GM23338 (cell line): ENCODE results near the gene CCDC91. TPM values are rescaled to one million over a fixed set of nuclear protein-coding genes. Genes with fewer than 3 reads are reported as not detected.

Source experiments
- ATAC-seq: fragments of 200-7000 bp; cut with Tn5 transposase; 3 replicates; pipeline ENCODE4 v1.9.1; 2020
- DNase-seq: peaks from one replicate; pipeline ENCODE4 v3.0.0-alpha.2; 2015; ENCODE audit warnings: low spot score
- H2AFZ ChIP-seq: fragments of 200-600 bp; sonication (generic); 2 replicates; pipeline ENCODE4 v1.8.0; 2016; ENCODE audit warnings: antibody characterized with exemption, mild to moderate bottlenecking, moderate library complexity
- H3F3A ChIP-seq: fragments of 200-600 bp; sonication (generic); replicated peaks from 2 replicates; pipeline ENCODE4 v1.8.0; 2017; ENCODE audit warnings: antibody characterized with exemption, mixed run types, low read depth
- H3K27ac ChIP-seq: fragments of 200-600 bp; sonication (generic); 2 replicates; pipeline ENCODE4 v1.6.1; 2016; ENCODE audit warnings: low read depth
- H3K27me3 ChIP-seq: fragments of 200-600 bp; sonication (generic); 2 replicates; pipeline ENCODE4 v1.8.0; 2016; ENCODE audit warnings: mild to moderate bottlenecking, mixed run types, moderate library complexity; ENCODE audit not compliant: insufficient read depth
- H3K36me3 ChIP-seq: fragments of 200-600 bp; sonication (generic); 2 replicates; pipeline ENCODE4 v1.8.0; 2016; ENCODE audit warnings: mild to moderate bottlenecking; ENCODE audit not compliant: insufficient read depth
- H3K4me1 ChIP-seq: fragments of 200-600 bp; sonication (generic); 2 replicates; pipeline ENCODE4 v1.8.0; 2016; ENCODE audit warnings: mild to moderate bottlenecking, moderate library complexity; ENCODE audit not compliant: insufficient read depth
- H3K4me2 ChIP-seq: fragments of 200-600 bp; sonication (generic); 2 replicates; pipeline ENCODE4 v1.7.1; 2017; ENCODE audit warnings: mixed run types
- H3K4me3 ChIP-seq: fragments of 200-600 bp; sonication (generic); 2 replicates; pipeline ENCODE4 v1.6.1; 2016; ENCODE audit warnings: mixed run types
- H3K79me2 ChIP-seq: fragments of 200-600 bp; sonication (generic); replicated peaks from 2 replicates; pipeline ENCODE4 v1.8.0; 2017; ENCODE audit warnings: mild to moderate bottlenecking; ENCODE audit not compliant: insufficient read depth
- H3K9me2 ChIP-seq: fragments of 200-600 bp; sonication (generic); 2 replicates; pipeline ENCODE4 v1.8.0; 2017; ENCODE audit not compliant: insufficient read depth
- H4K20me1 ChIP-seq: fragments of 200-600 bp; sonication (generic); replicated peaks from 2 replicates; pipeline ENCODE4 v1.8.0; 2017; ENCODE audit warnings: mild to moderate bottlenecking; ENCODE audit not compliant: insufficient read depth
- H3K27ac Mint-ChIP-seq: 2 replicates; pipeline ENCODE4 v1.8.0; 2020; ENCODE audit warnings: inconsistent platforms, mild to moderate bottlenecking, moderate library complexity, mixed read lengths
- H3K27me3 Mint-ChIP-seq: 3 replicates; pipeline ENCODE4 v1.8.0; 2022; ENCODE audit warnings: low read depth, mild to moderate bottlenecking, moderate library complexity, mixed read lengths, inconsistent platforms; ENCODE audit not compliant: insufficient read depth, poor library complexity
- H3K36me3 Mint-ChIP-seq: 3 replicates; pipeline ENCODE4 v1.8.0; 2021; ENCODE audit warnings: low read depth, mild to moderate bottlenecking, inconsistent platforms, moderate library complexity, mixed read lengths
- H3K4me1 Mint-ChIP-seq: 3 replicates; pipeline ENCODE4 v1.8.0; 2020; ENCODE audit warnings: mild to moderate bottlenecking, inconsistent platforms, mixed read lengths
- H3K4me3 Mint-ChIP-seq: 3 replicates; pipeline ENCODE4 v1.8.0; 2021; ENCODE audit warnings: moderate library complexity, mild to moderate bottlenecking, inconsistent platforms, mixed read lengths
- H3K9me3 Mint-ChIP-seq: 3 replicates; pipeline ENCODE4 v1.8.0; 2020; ENCODE audit warnings: moderate library complexity, mild to moderate bottlenecking, inconsistent platforms, mixed read lengths
- EZH2 ChIP-seq: fragments of 200-600 bp; sonication (generic); IDR thresholded peaks from one replicate; pipeline ENCODE4 v1.8.0; 2017; ENCODE audit warnings: antibody characterized with exemption, mild to moderate bottlenecking, low read depth; ENCODE audit not compliant: unreplicated experiment
- EZH2phosphoT487 ChIP-seq: fragments of 200-600 bp; sonication (generic); IDR thresholded peaks from one replicate; pipeline ENCODE4 v1.8.1; 2018; ENCODE audit warnings: antibody characterized with exemption; ENCODE audit not compliant: unreplicated experiment
- JUNB ChIP-seq: IDR thresholded peaks from one replicate; pipeline ENCODE4 v1.6.1; 2016; ENCODE audit warnings: antibody characterized with exemption; ENCODE audit not compliant: unreplicated experiment
- NANOG ChIP-seq: IDR thresholded peaks from 2 replicates; pipeline ENCODE4 v1.6.1; 2016; ENCODE audit warnings: antibody characterized with exemption, borderline replicate concordance
- STAT1 ChIP-seq: IDR thresholded peaks from one replicate; pipeline ENCODE4 v1.6.1; 2016; ENCODE audit warnings: antibody characterized with exemption; ENCODE audit not compliant: unreplicated experiment
- ZNF114 ChIP-seq: fragments of 250-450 bp; sonication (Bioruptor Pico); IDR thresholded peaks from 2 replicates; pipeline ENCODE4 v1.5.0; 2020; ENCODE audit warnings: mild to moderate bottlenecking, moderate library complexity
- ZNF331 ChIP-seq: fragments of 250-450 bp; sonication (Bioruptor Pico); IDR thresholded peaks from 2 replicates; pipeline ENCODE4 v1.5.0; 2020; ENCODE audit warnings: low read depth, mild to moderate bottlenecking, moderate library complexity
- polyA plus RNA-seq: library from polyadenylated mRNA; unstranded; fragments of >200 nt; fragmentation: Nextera tagmentation; extraction: Ambion mirVana; gene quantifications from 2 replicates; pipeline ENCODE4 v1.2.1, GENCODE V29; 2016
- total RNA-seq: library from RNA; depleted of rRNA; stranded (reverse); fragments of >200 nt; shearing (Covaris generic); gene quantifications from 2 replicates; pipeline ENCODE4 v1.2.3, GENCODE V29; 2014
- TF ChIP-seq, protein P1 (sequence below): IDR thresholded peaks from one replicate; pipeline ENCODE4 v1.6.1; 2018; ENCODE audit warnings: antibody characterized with exemption; ENCODE audit not compliant: unreplicated experiment
- TF ChIP-seq, protein P2 (sequence below): fragments of 250-450 bp; sonication (Bioruptor Pico); IDR thresholded peaks from 2 replicates; pipeline ENCODE4 v1.5.0; 2020; ENCODE audit warnings: mild to moderate bottlenecking, moderate library complexity
- TF ChIP-seq, protein P3 (sequence below): IDR thresholded peaks from 2 replicates; pipeline ENCODE4 v1.6.1; 2016; ENCODE audit warnings: antibody characterized with exemption

Gene CCDC91
- total and polyA plus RNA-seq, 2 experiments from 2014 or later = 24.7 to 48.7 TPM

DNA sequence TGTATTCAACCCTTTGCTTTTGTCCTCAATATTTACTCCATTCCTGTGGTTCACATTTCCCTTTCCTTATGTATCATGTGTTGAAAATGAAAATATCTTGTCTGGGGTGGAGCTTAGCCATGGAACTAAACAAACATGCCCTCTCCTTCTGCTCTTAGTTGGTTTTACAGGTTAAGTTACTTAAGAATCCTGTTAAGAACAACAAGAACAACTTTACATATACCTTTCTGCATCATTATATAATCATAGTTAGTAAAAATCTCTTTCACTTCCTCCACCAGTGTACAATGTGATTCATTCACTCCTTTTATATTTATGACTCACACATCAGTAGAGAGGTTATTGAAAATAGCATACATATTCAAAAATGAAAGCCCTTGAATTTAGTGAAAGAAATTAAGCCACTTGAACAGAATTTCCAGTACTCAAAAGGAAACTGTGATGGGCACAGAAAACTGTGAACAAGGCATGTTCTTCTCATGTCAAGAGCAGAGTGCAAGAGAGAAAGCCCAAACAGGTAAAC lies 307.7 kb downstream of the CCDC91 start (continued):
- TF ChIP-seq, protein P1, sequence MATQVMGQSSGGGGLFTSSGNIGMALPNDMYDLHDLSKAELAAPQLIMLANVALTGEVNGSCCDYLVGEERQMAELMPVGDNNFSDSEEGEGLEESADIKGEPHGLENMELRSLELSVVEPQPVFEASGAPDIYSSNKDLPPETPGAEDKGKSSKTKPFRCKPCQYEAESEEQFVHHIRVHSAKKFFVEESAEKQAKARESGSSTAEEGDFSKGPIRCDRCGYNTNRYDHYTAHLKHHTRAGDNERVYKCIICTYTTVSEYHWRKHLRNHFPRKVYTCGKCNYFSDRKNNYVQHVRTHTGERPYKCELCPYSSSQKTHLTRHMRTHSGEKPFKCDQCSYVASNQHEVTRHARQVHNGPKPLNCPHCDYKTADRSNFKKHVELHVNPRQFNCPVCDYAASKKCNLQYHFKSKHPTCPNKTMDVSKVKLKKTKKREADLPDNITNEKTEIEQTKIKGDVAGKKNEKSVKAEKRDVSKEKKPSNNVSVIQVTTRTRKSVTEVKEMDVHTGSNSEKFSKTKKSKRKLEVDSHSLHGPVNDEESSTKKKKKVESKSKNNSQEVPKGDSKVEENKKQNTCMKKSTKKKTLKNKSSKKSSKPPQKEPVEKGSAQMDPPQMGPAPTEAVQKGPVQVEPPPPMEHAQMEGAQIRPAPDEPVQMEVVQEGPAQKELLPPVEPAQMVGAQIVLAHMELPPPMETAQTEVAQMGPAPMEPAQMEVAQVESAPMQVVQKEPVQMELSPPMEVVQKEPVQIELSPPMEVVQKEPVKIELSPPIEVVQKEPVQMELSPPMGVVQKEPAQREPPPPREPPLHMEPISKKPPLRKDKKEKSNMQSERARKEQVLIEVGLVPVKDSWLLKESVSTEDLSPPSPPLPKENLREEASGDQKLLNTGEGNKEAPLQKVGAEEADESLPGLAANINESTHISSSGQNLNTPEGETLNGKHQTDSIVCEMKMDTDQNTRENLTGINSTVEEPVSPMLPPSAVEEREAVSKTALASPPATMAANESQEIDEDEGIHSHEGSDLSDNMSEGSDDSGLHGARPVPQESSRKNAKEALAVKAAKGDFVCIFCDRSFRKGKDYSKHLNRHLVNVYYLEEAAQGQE = no peak
- TF ChIP-seq STAT1 = no peak

DNA sequence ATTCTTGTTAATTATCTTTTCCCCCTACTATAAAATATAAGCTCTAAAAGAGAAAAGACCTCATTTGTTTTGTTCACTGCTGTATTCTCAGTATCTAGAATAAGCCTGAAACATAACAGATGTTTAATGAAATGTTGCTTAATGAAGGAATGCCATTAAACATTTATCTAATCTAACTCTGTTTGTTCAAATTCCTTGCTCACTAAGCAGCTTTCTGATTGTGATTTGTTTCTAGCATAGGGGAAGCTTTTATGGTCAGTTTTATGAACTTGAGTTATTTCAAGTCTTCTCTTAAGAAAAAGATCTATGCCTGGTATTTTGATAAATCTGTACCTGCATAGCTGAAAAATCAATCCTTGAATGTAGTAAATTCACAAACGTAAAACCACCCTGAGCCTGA lies 308.6 kb downstream of the CCDC91 start:
- Histone ChIP-seq H3K4me1 (0 out of 2 replicates have a peak, but pooled peaks cover 5% of the 10 kb centered on the region), H3K9me2 (no peaks in the 10 kb centered on the region), H3K79me2 (no peaks in the 10 kb centered on the region), H3F3A (no peaks in the 10 kb centered on the region), H3K27ac (no peak overlapping the region), H3K4me2 (no peak overlapping the region), H3K27me3 (no peaks in the 10 kb centered on the region), H3K4me3 (no peak overlapping the region), H2AFZ (no peak overlapping the region), H3K36me3 (no peaks in the 10 kb centered on the region), H4K20me1 (no peaks in the 10 kb centered on the region)
- H3K9me3 Mint-ChIP-seq = peaks cover 8% of the 10 kb centered on the region; the same call in 2 of the 3 replicates
- no peak for TF ChIP-seq ZNF331 (CRISPR knock-in tag)
- no peak for TF ChIP-seq ZNF114
- TF ChIP-seq, protein P2, sequence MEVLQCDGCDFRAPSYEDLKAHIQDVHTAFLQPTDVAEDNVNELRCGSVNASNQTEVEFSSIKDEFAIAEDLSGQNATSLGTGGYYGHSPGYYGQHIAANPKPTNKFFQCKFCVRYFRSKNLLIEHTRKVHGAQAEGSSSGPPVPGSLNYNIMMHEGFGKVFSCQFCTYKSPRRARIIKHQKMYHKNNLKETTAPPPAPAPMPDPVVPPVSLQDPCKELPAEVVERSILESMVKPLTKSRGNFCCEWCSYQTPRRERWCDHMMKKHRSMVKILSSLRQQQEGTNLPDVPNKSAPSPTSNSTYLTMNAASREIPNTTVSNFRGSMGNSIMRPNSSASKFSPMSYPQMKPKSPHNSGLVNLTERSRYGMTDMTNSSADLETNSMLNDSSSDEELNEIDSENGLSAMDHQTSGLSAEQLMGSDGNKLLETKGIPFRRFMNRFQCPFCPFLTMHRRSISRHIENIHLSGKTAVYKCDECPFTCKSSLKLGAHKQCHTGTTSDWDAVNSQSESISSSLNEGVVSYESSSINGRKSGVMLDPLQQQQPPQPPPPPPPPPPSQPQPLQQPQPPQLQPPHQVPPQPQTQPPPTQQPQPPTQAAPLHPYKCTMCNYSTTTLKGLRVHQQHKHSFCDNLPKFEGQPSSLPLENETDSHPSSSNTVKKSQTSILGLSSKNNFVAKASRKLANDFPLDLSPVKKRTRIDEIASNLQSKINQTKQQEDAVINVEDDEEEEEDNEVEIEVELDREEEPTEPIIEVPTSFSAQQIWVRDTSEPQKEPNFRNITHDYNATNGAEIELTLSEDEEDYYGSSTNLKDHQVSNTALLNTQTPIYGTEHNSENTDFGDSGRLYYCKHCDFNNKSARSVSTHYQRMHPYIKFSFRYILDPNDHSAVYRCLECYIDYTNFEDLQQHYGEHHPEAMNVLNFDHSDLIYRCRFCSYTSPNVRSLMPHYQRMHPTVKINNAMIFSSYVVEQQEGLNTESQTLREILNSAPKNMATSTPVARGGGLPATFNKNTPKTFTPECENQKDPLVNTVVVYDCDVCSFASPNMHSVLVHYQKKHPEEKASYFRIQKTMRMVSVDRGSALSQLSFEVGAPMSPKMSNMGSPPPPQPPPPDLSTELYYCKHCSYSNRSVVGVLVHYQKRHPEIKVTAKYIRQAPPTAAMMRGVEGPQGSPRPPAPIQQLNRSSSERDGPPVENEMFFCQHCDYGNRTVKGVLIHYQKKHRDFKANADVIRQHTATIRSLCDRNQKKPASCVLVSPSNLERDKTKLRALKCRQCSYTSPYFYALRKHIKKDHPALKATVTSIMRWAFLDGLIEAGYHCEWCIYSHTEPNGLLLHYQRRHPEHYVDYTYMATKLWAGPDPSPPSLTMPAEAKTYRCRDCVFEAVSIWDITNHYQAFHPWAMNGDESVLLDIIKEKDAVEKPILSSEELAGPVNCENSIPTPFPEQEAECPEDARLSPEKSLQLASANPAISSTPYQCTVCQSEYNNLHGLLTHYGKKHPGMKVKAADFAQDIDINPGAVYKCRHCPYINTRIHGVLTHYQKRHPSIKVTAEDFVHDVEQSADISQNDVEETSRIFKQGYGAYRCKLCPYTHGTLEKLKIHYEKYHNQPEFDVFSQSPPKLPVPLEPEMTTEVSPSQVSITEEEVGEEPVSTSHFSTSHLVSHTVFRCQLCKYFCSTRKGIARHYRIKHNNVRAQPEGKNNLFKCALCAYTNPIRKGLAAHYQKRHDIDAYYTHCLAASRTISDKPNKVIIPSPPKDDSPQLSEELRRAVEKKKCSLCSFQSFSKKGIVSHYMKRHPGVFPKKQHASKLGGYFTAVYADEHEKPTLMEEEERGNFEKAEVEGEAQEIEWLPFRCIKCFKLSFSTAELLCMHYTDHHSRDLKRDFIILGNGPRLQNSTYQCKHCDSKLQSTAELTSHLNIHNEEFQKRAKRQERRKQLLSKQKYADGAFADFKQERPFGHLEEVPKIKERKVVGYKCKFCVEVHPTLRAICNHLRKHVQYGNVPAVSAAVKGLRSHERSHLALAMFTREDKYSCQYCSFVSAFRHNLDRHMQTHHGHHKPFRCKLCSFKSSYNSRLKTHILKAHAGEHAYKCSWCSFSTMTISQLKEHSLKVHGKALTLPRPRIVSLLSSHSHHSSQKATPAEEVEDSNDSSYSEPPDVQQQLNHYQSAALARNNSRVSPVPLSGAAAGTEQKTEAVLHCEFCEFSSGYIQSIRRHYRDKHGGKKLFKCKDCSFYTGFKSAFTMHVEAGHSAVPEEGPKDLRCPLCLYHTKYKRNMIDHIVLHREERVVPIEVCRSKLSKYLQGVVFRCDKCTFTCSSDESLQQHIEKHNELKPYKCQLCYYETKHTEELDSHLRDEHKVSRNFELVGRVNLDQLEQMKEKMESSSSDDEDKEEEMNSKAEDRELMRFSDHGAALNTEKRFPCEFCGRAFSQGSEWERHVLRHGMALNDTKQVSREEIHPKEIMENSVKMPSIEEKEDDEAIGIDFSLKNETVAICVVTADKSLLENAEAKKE (CRISPR knock-in tag) = no peak
- TF ChIP-seq, protein P1 = no peak
- TF ChIP-seq JUNB = no peak
- TF ChIP-seq STAT1 = no peak
- TF ChIP-seq EZH2 = no peak
- no peak for TF ChIP-seq EZH2phosphoT487
- TF ChIP-seq, protein P3, sequence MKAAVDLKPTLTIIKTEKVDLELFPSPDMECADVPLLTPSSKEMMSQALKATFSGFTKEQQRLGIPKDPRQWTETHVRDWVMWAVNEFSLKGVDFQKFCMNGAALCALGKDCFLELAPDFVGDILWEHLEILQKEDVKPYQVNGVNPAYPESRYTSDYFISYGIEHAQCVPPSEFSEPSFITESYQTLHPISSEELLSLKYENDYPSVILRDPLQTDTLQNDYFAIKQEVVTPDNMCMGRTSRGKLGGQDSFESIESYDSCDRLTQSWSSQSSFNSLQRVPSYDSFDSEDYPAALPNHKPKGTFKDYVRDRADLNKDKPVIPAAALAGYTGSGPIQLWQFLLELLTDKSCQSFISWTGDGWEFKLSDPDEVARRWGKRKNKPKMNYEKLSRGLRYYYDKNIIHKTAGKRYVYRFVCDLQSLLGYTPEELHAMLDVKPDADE = no peak
- no peak for TF ChIP-seq NANOG
- ATAC-seq (no peak), DNase-seq (no peak)
- H3K36me3 Mint-ChIP-seq = peaks cover 10% of the 10 kb centered on the region; the same call in 2 of the 3 replicates
- H3K27me3 Mint-ChIP-seq = no peaks in the 10 kb centered on the region
- peaks cover 13% of the 10 kb centered on the region; the same call in 2 of the 3 replicates for H3K4me1 Mint-ChIP-seq
- no peak overlapping the region for H3K4me3 Mint-ChIP-seq
- no peak overlapping the region for H3K27ac Mint-ChIP-seq
